OCI-LY1 (cell line): Measurements from ENCODE around the gene TINAGL1.

ENCODE experiments used
- H2AFZ ChIP-seq: fragments of 200-600 bp; sonication (generic), shearing (Covaris generic); 2 replicates; pipeline ENCODE4 v1.6.0; 2014; ENCODE audit warnings: antibody characterized with exemption, mild to moderate bottlenecking, low read length
- H3F3A ChIP-seq: fragments of 200-600 bp; sonication (generic), shearing (Covaris generic); 2 replicates; pipeline ENCODE4 v1.6.0; 2014; ENCODE audit warnings: mild to moderate bottlenecking, antibody characterized with exemption, low read length, moderate library complexity; ENCODE audit not compliant: insufficient read depth
- H3K27ac ChIP-seq: fragments of 200-600 bp; sonication (generic); 2 replicates; pipeline ENCODE4 v1.5.1; 2014; ENCODE audit warnings: low read length, mixed run types, mild to moderate bottlenecking, low read depth; ENCODE audit not compliant: poor library complexity, severe bottlenecking
- H3K27me3 ChIP-seq: fragments of 200-600 bp; sonication (generic); 2 replicates; pipeline ENCODE4 v1.6.0; 2014; ENCODE audit warnings: antibody characterized with exemption, mild to moderate bottlenecking, low read length, moderate library complexity; ENCODE audit not compliant: insufficient read depth
- H3K36me3 ChIP-seq: fragments of 200-600 bp; sonication (generic); 2 replicates; pipeline ENCODE4 v1.6.1; 2014; ENCODE audit warnings: mild to moderate bottlenecking, antibody characterized with exemption, low read length, moderate library complexity, mixed read lengths; ENCODE audit not compliant: insufficient read depth
- H3K4me1 ChIP-seq: fragments of 200-600 bp; sonication (generic); 2 replicates; pipeline ENCODE4 v1.5.1; 2014; ENCODE audit warnings: mild to moderate bottlenecking, low read length, moderate library complexity; ENCODE audit not compliant: insufficient read depth, severe bottlenecking
- H3K4me2 ChIP-seq: fragments of 200-600 bp; sonication (generic), shearing (Covaris generic); 2 replicates; pipeline ENCODE4 v1.6.1; 2014; ENCODE audit warnings: low read length
- H3K4me3 ChIP-seq: fragments of 200-600 bp; sonication (generic); 2 replicates; pipeline ENCODE4 v1.5.1; 2014; ENCODE audit warnings: low read length, low read depth, mild to moderate bottlenecking, mixed read lengths; ENCODE audit not compliant: poor library complexity, severe bottlenecking
- H3K79me2 ChIP-seq: fragments of 200-600 bp; shearing (Covaris generic); 2 replicates; pipeline ENCODE4 v1.6.1; 2016; ENCODE audit warnings: mixed run types, low read length, mixed read lengths; ENCODE audit not compliant: insufficient read depth
- H3K9ac ChIP-seq: fragments of 200-600 bp; sonication (generic), shearing (Covaris generic); 2 replicates; pipeline ENCODE4 v1.6.1; 2014; ENCODE audit warnings: mild to moderate bottlenecking, low read length, mixed read lengths
- H3K9me2 ChIP-seq: fragments of 200-600 bp; sonication (generic), shearing (Covaris generic); 2 replicates; pipeline ENCODE4 v1.6.1; 2014; ENCODE audit warnings: low read depth, mild to moderate bottlenecking, low read length, mixed read lengths
- H3K9me3 ChIP-seq: fragments of 200-600 bp; shearing (Covaris generic); 2 replicates; pipeline ENCODE4 v1.6.1; 2014; ENCODE audit warnings: low read length, mixed read lengths
- H4K20me1 ChIP-seq: fragments of 200-600 bp; sonication (generic), shearing (Covaris generic); 2 replicates; pipeline ENCODE4 v1.6.0; 2016; ENCODE audit warnings: mild to moderate bottlenecking, low read length; ENCODE audit not compliant: insufficient read depth
- EZH2 ChIP-seq: fragments of 200-600 bp; sonication (generic), shearing (Covaris generic); IDR thresholded peaks from 2 replicates; pipeline ENCODE4 v1.8.0; 2017; ENCODE audit warnings: borderline replicate concordance, mixed run types, mild to moderate bottlenecking, antibody characterized with exemption, low read length, moderate library complexity, mixed read lengths
- TF ChIP-seq, protein P1 (sequence below): fragments of 200-600 bp; sonication (generic), shearing (Covaris generic); IDR thresholded peaks from 2 replicates; pipeline ENCODE4 v1.5.1; 2017; ENCODE audit warnings: mild to moderate bottlenecking, antibody characterized with exemption, low read length, moderate library complexity, mixed read lengths

Gene TINAGL1

DNA sequence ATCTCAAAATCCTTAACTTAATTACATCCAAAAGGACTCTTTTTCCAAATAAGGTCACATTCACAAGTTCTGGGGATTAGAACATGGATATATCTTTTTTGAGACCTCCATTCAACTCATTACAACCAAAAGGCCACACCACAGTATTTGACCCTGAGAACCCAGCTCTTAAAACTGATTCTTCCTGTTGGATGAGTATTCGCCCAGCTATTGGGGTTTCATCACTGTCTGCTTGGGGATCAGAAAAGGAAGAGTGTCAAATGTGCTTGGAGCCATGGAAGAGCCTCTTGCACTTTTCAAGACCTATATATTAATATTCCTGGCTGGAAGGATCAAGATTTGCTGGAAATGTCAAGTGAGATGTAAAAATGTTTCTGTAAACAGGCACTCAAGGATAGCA is 5.4 kb upstream of the TINAGL1 start:
- H3K9ac ChIP-seq, result no peak overlapping the region
- no peak overlapping the region for H3K27ac ChIP-seq
- no peak overlapping the region for H3K4me2 ChIP-seq
- no peaks in the 10 kb centered on the region for H3K36me3 ChIP-seq
- no peaks in the 10 kb centered on the region for H4K20me1 ChIP-seq
- H3K79me2 ChIP-seq, result no peaks in the 10 kb centered on the region
- H3K4me3 ChIP-seq, result no peak overlapping the region
- peaks cover 10% of the 10 kb centered on the region; the same call in 1 of the 2 replicates for H3K27me3 ChIP-seq
- no peaks in the 10 kb centered on the region for H3K4me1 ChIP-seq
- H3F3A ChIP-seq, result no peaks in the 10 kb centered on the region
- no peak overlapping the region for H2AFZ ChIP-seq
- no peaks in the 10 kb centered on the region for H3K9me3 ChIP-seq
- H3K9me2 ChIP-seq, result no peaks in the 10 kb centered on the region
- TF ChIP-seq EZH2, result no peak
- TF ChIP-seq, protein P1, sequence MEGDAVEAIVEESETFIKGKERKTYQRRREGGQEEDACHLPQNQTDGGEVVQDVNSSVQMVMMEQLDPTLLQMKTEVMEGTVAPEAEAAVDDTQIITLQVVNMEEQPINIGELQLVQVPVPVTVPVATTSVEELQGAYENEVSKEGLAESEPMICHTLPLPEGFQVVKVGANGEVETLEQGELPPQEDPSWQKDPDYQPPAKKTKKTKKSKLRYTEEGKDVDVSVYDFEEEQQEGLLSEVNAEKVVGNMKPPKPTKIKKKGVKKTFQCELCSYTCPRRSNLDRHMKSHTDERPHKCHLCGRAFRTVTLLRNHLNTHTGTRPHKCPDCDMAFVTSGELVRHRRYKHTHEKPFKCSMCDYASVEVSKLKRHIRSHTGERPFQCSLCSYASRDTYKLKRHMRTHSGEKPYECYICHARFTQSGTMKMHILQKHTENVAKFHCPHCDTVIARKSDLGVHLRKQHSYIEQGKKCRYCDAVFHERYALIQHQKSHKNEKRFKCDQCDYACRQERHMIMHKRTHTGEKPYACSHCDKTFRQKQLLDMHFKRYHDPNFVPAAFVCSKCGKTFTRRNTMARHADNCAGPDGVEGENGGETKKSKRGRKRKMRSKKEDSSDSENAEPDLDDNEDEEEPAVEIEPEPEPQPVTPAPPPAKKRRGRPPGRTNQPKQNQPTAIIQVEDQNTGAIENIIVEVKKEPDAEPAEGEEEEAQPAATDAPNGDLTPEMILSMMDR, result no peak

GRCh38 chr1:31571340-31572295 is 4.7 kb upstream of the TINAGL1 start:
- Histone ChIP-seq H3K4me2 (no peak overlapping the region), H3K27ac (no peak overlapping the region), H3K36me3 (no peaks in the 10 kb centered on the region), H3K79me2 (no peaks in the 10 kb centered on the region), H3K9me3 (no peaks in the 10 kb centered on the region), H3K9me2 (no peaks in the 10 kb centered on the region), H2AFZ (no peak overlapping the region), H3K4me3 (no peak overlapping the region), H3K27me3 (peaks cover 10% of the 10 kb centered on the region; the same call in 1 of the 2 replicates), H3F3A (no peaks in the 10 kb centered on the region), H4K20me1 (no peaks in the 10 kb centered on the region), H3K9ac (no peak overlapping the region), H3K4me1 (no peaks in the 10 kb centered on the region)
- no peak for TF ChIP-seq EZH2
- TF ChIP-seq, protein P1, result no peak

- Histone ChIP-seq H3K27ac (no peak overlapping the region), H3K9me2 (no peaks in the 10 kb centered on the region), H3K36me3 (no peaks in the 10 kb centered on the region), H3F3A (no peaks in the 10 kb centered on the region), H4K20me1 (no peaks in the 10 kb centered on the region), H3K9ac (no peak overlapping the region), H3K4me3 (no peak overlapping the region), H3K4me1 (no peaks in the 10 kb centered on the region), H3K79me2 (no peaks in the 10 kb centered on the region), H3K4me2 (no peak overlapping the region), H2AFZ (no peak overlapping the region), H3K27me3 (peaks cover 10% of the 10 kb centered on the region; the same call in 1 of the 2 replicates), H3K9me3 (no peaks in the 10 kb centered on the region)
- TF ChIP-seq, protein P1, result no peak
- TF ChIP-seq EZH2, result no peak
Measured at GRCh38 chr1:31572323-31573104, 3.8 kb upstream of the TINAGL1 start.
